ENCODE measurements around the gene GFM2. TPM values are rescaled to one million over a fixed set of nuclear protein-coding genes. Genes with fewer than 3 reads are reported as not detected.

GFM2 gene
- total and polyA plus RNA-seq, 2 of the 13 experiments (the other 11 are each of a cell fraction or from before 2014, with no cell fraction given): 22.0 to 41.6 TPM

- TF ChIP-seq ZKSCAN1 (IDR thresholded peaks at IDR 0.05; ENCODE audit: low read length) (peak; percentile 46; the same call in 1 of the 2 replicates), TFDP1 (CRISPR knock-in tag; IDR thresholded peaks at IDR 0.05; ENCODE audit: borderline replicate concordance) (no peak; the same call in none of the 2 replicates), THAP11 (CRISPR knock-in tag; IDR thresholded peaks at IDR 0.05) (peak; percentile 95), ZNF740 (CRISPR knock-in tag; IDR thresholded peaks at IDR 0.05) (peak; percentile 50; the same call in 1 of the 2 replicates), NKX3-1 (CRISPR knock-in tag; IDR thresholded peaks at IDR 0.05) (peak; percentile 90), MAZ (IDR thresholded peaks at IDR 0.05; ENCODE audit: borderline replicate concordance, low read depth, low read length) (no peak; the same call in 1 of the 2 replicates), MAZ (CRISPR knock-in tag; IDR thresholded peaks at IDR 0.05; ENCODE audit: low read depth) (peak; percentile 62; the same call in 1 of the 2 replicates), CENPT (CRISPR knock-in tag; IDR thresholded peaks at IDR 0.05; ENCODE audit: low read depth) (no peak), ZNF557 (CRISPR knock-in tag; IDR thresholded peaks at IDR 0.05) (peak; percentile 91), CHD4 (IDR thresholded peaks at IDR 0.05; ENCODE audit: borderline replicate concordance, low read length) (no peak), ZNF816 (CRISPR knock-in tag; IDR thresholded peaks at IDR 0.05; ENCODE audit: borderline replicate concordance) (peak; percentile 76), ZNF605 (CRISPR knock-in tag; IDR thresholded peaks at IDR 0.05) (peak; percentile 86), ZFAT (CRISPR knock-in tag; conservative IDR thresholded peaks at IDR 0.05) (no peak; the same call in 1 of the 2 replicates), TEAD3 (CRISPR knock-in tag; optimal IDR thresholded peaks at IDR 0.05; ENCODE audit: borderline replicate concordance) (peak; percentile 30), ZNF639 (CRISPR knock-in tag; conservative IDR thresholded peaks at IDR 0.05) (peak; percentile 64; the same call in 1 of the 2 replicates), ZNF572 (CRISPR knock-in tag; IDR thresholded peaks at IDR 0.05) (0 out of 2 replicates have a peak, but pooled peaks have one; percentile 17), ZZZ3 (CRISPR knock-in tag; IDR thresholded peaks at IDR 0.05; ENCODE audit: borderline replicate concordance) (peak; percentile 84; the same call in 1 of the 2 replicates), MYC (CRISPR knock-in tag; IDR thresholded peaks at IDR 0.05; ENCODE audit: borderline replicate concordance) (peak; percentile 94), ZNF350 (CRISPR knock-in tag; IDR thresholded peaks at IDR 0.05; ENCODE audit: borderline replicate concordance, low read depth) (peak; percentile 97), ZNF670 (CRISPR knock-in tag; IDR thresholded peaks at IDR 0.05; ENCODE audit: borderline replicate concordance) (peak; percentile 89), ZBTB42 (CRISPR knock-in tag; IDR thresholded peaks at IDR 0.05) (no peak), SATB2 (CRISPR knock-in tag; IDR thresholded peaks at IDR 0.05) (0 out of 2 replicates have a peak, but pooled peaks have one; percentile 56), ZNF709 (CRISPR knock-in tag; IDR thresholded peaks at IDR 0.05) (peak; percentile 57; the same call in 1 of the 2 replicates), ZNF354B (CRISPR knock-in tag; IDR thresholded peaks at IDR 0.05) (0 out of 2 replicates have a peak, but pooled peaks have one; percentile 39), PATZ1 (CRISPR knock-in tag; IDR thresholded peaks at IDR 0.05) (peak; percentile 49; the same call in 1 of the 2 replicates), HOXA7 (CRISPR knock-in tag; IDR thresholded peaks at IDR 0.05) (no peak)
Measured at GRCh38 chr5:74766849-74767578, at the start of gene GFM2, which contains the start of gene NSA2 (continued).
